ENCODE data around the gene SGK1. TPM values are rescaled to one million over a fixed set of nuclear protein-coding genes. Genes with fewer than 3 reads are reported as not detected.

Gene SGK1
- total and polyA plus RNA-seq, 10 of the 15 experiments (the other 5 are each of a cell fraction or from before 2014, with no cell fraction given): 0.62 to 5.1 (median 2.9) TPM

GRCh38 chr6:134352786-134353480 lies 35.0 kb upstream of the SGK1 start:
- Histone ChIP-seq H3K36me3 (ENCODE audit: control insufficient read depth in 2 of 2, insufficient read depth in 2 of 2, low read length in 1 of 2) (no peaks in the 10 kb centered on the region), H2AFZ (ENCODE audit: control insufficient read depth, low read depth, low read length) (no peak overlapping the region), H3K4me3 (no peak overlapping the region), H3K27ac (ENCODE audit: control insufficient read depth, insufficient read depth) (no peak overlapping the region), H3K9ac (ENCODE audit: control insufficient read depth, insufficient read depth, low read length) (no peak overlapping the region), H3K4me1 (ENCODE audit: control insufficient read depth, insufficient read depth, low read length) (no peaks in the 10 kb centered on the region), H4K20me1 (ENCODE audit: control insufficient read depth, insufficient read depth) (no peaks in the 10 kb centered on the region), H3K4me2 (ENCODE audit: control insufficient read depth, insufficient read depth) (no peak overlapping the region), H3K9me3 (replicated peaks; ENCODE audit: control insufficient read depth, insufficient read depth, low read length) (no peaks in the 10 kb centered on the region; the same call in 1 of the 3 replicates), H3K79me2 (ENCODE audit: control insufficient read depth, insufficient read depth, low read length) (no peaks in the 10 kb centered on the region), H3K27me3 (replicated peaks in 1 of 2; ENCODE audit: control insufficient read depth in 2 of 2, insufficient read depth in 2 of 2, low read length in 1 of 2) (no peaks in the 10 kb centered on the region)
- POLR2A ChIA-PET: interaction anchor here (1.2 kb wide), 1 partner anchor 20 kb away, joined by 4 read pairs; no protein-coding TSS in a partner anchor
- RAD21 ChIA-PET (ENCODE audit: unreplicated experiment): interaction anchor here (0.7 to 2.3 kb wide), 7 partner anchors 10 to 170 kb away, joined by 3 to 11 read pairs (median 4); no protein-coding TSS in a partner anchor
- FAIRE-seq (no peak), ATAC-seq (no peak), DNase-seq (ENCODE audit: low read depth, low spot score) (no peak)
- TF ChIP-seq POU2F2 (IDR thresholded peaks at IDR 0.05; ENCODE audit: borderline replicate concordance, low read depth, low read length) (no peak), TCF3 (IDR thresholded peaks at IDR 0.05; ENCODE audit: borderline replicate concordance, insufficient read depth, low read depth, low read length) (no peak), ZNF24 (IDR thresholded peaks at IDR 0.05) (no peak), SUPT20H (IDR thresholded peaks at IDR 0.05; ENCODE audit: borderline replicate concordance, control insufficient read depth, low read depth, low read length) (no peak), MYC (IDR thresholded peaks at IDR 0.05; ENCODE audit: insufficient read depth, insufficient read length, insufficient replicate concordance, low read length, severe bottlenecking) (no peak), ATF2 (IDR thresholded peaks at IDR 0.05; ENCODE audit: low read length) (no peak), RUNX3 (IDR thresholded peaks at IDR 0.05; ENCODE audit: low read length) (peak; percentile 49; the same call in 1 of the 2 replicates), ZSCAN29 (IDR thresholded peaks at IDR 0.05) (no peak), FOS (IDR thresholded peaks at IDR 0.05; ENCODE audit: borderline replicate concordance, extremely low read depth, insufficient read length) (no peak), DPF2 (IDR thresholded peaks at IDR 0.05) (0 out of 2 replicates have a peak, but pooled peaks have one; percentile 21), ESRRA (IDR thresholded peaks at IDR 0.05; ENCODE audit: low read length) (no peak)
- TF ChIP-seq, protein P1, sequence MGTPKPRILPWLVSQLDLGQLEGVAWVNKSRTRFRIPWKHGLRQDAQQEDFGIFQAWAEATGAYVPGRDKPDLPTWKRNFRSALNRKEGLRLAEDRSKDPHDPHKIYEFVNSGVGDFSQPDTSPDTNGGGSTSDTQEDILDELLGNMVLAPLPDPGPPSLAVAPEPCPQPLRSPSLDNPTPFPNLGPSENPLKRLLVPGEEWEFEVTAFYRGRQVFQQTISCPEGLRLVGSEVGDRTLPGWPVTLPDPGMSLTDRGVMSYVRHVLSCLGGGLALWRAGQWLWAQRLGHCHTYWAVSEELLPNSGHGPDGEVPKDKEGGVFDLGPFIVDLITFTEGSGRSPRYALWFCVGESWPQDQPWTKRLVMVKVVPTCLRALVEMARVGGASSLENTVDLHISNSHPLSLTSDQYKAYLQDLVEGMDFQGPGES (IDR thresholded peaks at IDR 0.05): no peak
- intact Hi-C loops (cut with micrococcal nuclease; ENCODE audit: unreplicated experiment): no loop called here
- no TSS peak for BruUV-seq (replicated peaks)
- 49% methylated on average over 4 of the region's 4 CpGs for WGBS (ENCODE audit: insufficient coverage, insufficient replicate concordance, low lambda C conversion rate, missing lambda C conversion rate)
- SMC1A ChIA-PET (ENCODE audit: uncharacterized antibody, unreplicated experiment): interaction anchor here (0.8 to 3.5 kb wide), 12 partner anchors 8 to 176 kb away, joined by 3 to 23 read pairs (median 4); no protein-coding TSS in a partner anchor
- CTCF ChIA-PET: interaction anchor here (0.8 to 1.7 kb wide), 4 partner anchors 19 to 1555 kb away, joined by 3 to 7 read pairs (median 4); partner anchors contain the start of gene SLC18B1
- in situ Hi-C loops (cut with MboI): no loop called here
